Measurements from ENCODE around the gene ZSCAN30.
A peak's percentile ranks its signal among the peaks of the same experiment; 100 is the strongest.

Gene ZSCAN30

GRCh38 chr18:35290094-35290735 lies at the start of gene ZSCAN30:
TSS of gene ZSCAN30 (minus strand) at chr18:35290229. CDS start at chr18:35264352, 25,877 bp downstream.
- DNase-seq (ENCODE audit: low read depth in 3 of 3), result peak; percentile 89 to 94 (median 92)

- no peak for DNase-seq (ENCODE audit: low read depth in 3 of 3)
Observed at GRCh38 chr18:35337286-35337685, 47.3 kb upstream of the ZSCAN30 start.

- no peak for DNase-seq (ENCODE audit: low read depth in 3 of 3)
Observed at GRCh38 chr18:35335866-35336265, 45.8 kb upstream of the ZSCAN30 start.

- DNase-seq (ENCODE audit: low read depth in 3 of 3), result no peak
Observed at GRCh38 chr18:35334821-35335220, 44.8 kb upstream of the ZSCAN30 start.

- no peak for DNase-seq (ENCODE audit: low read depth in 3 of 3)
Observed at GRCh38 chr18:35334212-35334611, 44.2 kb upstream of the ZSCAN30 start.

- no peak for DNase-seq (ENCODE audit: low read depth in 3 of 3)
Observed at GRCh38 chr18:35331367-35332087, 41.5 kb upstream of the ZSCAN30 start.

- no peak for DNase-seq (ENCODE audit: low read depth in 3 of 3)
Observed at GRCh38 chr18:35328868-35329267, 38.8 kb upstream of the ZSCAN30 start.

- no peak for DNase-seq (ENCODE audit: low read depth in 3 of 3)
Observed at GRCh38 chr18:35326695-35327387, 36.8 kb upstream of the ZSCAN30 start.

- no peak for DNase-seq (ENCODE audit: low read depth in 3 of 3)
Observed at GRCh38 chr18:35324926-35325655, 35.1 kb upstream of the ZSCAN30 start.

- no peak for DNase-seq (ENCODE audit: low read depth in 3 of 3)
Observed at GRCh38 chr18:35322486-35323458, 32.7 kb upstream of the ZSCAN30 start.

GRCh38 chr18:35311496-35311895 lies 21.5 kb upstream of the ZSCAN30 start:
- DNase-seq (ENCODE audit: low read depth in 3 of 3), result no peak

- DNase-seq (ENCODE audit: low read depth in 3 of 3), result no peak
Observed at GRCh38 chr18:35306588-35307250, 16.7 kb upstream of the ZSCAN30 start.

- DNase-seq (ENCODE audit: low read depth in 3 of 3), result no peak
Observed at GRCh38 chr18:35303610-35304009, 13.6 kb upstream of the ZSCAN30 start.

GRCh38 chr18:35296060-35296459 lies 6.0 kb upstream of the ZSCAN30 start:
- no peak for DNase-seq (ENCODE audit: low read depth in 3 of 3)

GRCh38 chr18:35291166-35291565 lies 1.1 kb upstream of the ZSCAN30 start:
- no peak for DNase-seq (ENCODE audit: low read depth in 3 of 3)

GRCh38 chr18:35289727-35290093 lies 319 bp downstream of the ZSCAN30 start:
- no peak for DNase-seq (ENCODE audit: low read depth in 3 of 3)

- no peak for DNase-seq (ENCODE audit: low read depth in 3 of 3)
Observed at GRCh38 chr18:35289293-35289692, 736 bp downstream of the ZSCAN30 start.

- DNase-seq (ENCODE audit: low read depth in 3 of 3), result no peak
Observed at GRCh38 chr18:35284841-35285240, 5.2 kb downstream of the ZSCAN30 start.

GRCh38 chr18:35283923-35284794 lies 5.9 kb downstream of the ZSCAN30 start:
- DNase-seq (ENCODE audit: low read depth in 3 of 3), result no peak
